HG03039 (cell line): ENCODE data around the gene EFHC1.
"Not testable (repeated sequence)": the region's sequence is repeated elsewhere in the genome, so short reads cannot be mapped to it uniquely, and the experiment has no call there.

Experiments
- ATAC-seq: cut with Tn5 transposase; IDR thresholded peaks from one replicate; pipeline ENCODE4 v1.9.1; 2021; ENCODE audit warnings: mild to moderate bottlenecking, moderate library complexity; ENCODE audit not compliant: unreplicated experiment

Gene EFHC1

DNA sequence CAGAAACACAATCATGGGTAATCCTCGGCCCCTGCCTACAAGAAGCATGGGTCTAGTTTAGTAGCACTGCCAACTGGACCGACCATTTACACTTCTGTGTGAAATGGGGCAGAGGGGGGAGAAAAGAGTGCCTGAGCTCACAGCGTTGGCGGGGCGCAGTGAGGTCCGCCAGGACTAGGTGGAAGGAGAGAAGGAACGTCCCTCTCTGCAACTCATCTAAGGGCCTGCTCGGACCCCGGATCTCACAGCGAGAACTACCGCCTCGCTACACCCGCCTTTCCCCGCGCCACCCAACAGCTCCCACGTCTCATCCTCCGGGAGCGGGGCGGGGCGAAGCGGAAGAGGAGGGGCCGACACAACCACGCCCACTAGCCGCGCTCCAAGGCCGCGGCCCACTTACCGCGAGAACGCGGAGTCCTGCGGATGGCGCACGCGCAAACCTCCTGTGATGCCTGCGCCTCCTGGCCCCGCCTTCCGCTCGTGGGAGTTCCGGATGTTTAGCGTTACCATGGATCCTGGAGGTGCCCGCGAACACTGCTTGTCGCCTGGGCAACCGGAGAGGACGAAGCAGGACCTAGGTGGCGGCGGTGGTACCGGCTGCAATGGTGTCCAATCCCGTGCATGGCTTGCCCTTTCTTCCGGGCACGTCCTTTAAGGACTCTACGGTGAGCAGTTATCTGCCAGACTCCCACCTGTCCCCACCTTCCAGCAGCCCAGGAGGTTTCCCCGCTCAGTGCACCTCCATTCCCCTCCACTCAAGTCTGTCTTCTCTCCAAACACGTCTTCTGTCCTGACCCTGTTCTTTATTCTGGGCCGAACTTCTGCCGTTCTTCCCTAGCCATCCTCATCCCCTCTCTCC is at the start of gene EFHC1:
TSS of gene EFHC1 (plus strand) at position 534 of the 859 bp plus-strand sequence. CDS start at position 603, 69 bp downstream.
- ATAC-seq, result peak; percentile 93

DNA sequence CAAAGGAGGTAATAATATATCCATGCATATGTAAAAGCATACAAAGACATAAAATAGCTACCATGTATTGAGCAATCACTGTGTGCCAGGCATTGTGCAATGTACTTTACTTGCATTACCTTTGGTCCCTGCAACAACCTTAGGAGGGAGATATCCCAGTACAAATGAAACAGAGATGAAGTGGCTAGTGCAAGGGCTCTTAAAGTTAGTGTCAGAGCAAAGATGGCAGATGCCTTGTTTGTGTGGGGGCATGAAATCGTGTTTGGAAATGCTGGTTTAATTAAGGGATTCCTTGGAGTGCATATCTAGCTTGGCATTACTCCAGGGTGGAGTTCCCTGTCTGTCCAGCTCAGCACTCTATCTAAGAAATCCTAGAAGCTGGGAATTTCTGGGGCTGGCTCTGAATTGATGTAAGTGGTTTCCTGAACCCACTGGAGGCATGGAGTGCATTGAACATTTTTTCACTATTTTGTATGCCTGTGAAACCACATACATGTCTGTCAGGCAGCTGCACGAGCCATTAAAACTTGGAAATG is 48.4 kb upstream of the EFHC1 start:
- ATAC-seq, result no peak

DNA sequence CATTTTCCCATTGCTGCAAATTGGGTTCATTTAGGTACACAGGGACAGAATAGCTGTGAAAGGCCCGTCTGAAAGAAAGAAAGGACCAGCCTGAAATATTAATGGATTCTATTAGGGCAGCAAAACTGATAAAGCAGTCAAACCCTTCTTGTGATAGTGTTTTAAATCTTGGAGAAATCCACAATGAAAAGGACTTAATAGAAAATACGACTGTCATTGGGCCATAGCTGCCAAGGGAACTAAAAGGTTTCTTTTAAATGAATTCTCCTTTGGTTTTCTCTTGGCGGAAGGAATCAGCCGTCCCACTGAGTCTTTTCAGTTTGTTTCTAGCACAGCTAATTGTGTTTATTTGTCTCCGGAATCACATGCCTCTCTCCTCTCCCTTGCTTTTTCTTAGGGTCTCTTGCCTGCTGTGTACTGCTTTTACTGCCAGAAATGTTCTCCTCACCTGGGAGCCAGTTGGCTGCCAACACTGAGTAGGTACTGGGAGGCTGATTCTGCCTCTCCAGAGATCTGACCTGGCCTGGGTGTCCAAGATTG is 46.9 kb upstream of the EFHC1 start:
- no peak for ATAC-seq

- no peak for ATAC-seq
Observed at GRCh38 chr6:52374247-52374646, 45.9 kb upstream of the EFHC1 start.

DNA sequence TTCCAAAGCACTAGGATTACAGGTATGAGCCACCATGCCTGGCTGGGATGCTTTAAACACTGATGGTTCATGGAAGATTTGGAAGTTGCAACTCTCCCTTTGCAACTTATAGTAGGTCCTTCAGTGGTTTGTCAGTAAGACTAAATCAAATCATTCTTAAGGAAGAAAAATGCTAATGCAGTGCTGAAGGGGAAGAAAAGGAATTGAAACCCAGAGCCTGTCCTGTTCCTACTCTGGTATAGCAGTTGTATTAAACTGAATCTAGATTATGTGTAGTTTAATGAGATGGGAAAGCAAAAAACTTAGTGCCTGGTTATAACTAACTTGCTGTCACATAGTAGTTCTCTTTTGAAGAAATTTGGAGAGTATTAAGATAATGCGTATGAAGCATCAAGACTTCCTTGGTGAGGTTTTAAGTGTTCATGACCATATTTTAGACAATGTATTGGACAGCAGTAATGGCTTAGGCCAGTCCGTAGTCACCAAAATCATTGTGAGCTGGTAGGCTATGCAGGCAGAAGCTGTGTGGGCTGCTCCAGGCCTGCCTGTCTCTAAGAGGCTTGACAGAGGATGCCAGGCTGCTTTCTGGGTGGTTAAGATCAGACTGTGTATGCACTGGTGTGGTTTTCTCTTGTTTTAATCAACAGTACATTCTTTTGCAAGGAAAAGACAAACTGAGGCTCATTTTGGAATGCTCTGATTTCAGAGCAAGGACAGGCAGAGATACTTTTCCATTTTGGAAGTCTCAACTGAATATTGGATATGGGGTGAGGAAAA is 44.2 kb upstream of the EFHC1 start:
- ATAC-seq, result no peak

DNA sequence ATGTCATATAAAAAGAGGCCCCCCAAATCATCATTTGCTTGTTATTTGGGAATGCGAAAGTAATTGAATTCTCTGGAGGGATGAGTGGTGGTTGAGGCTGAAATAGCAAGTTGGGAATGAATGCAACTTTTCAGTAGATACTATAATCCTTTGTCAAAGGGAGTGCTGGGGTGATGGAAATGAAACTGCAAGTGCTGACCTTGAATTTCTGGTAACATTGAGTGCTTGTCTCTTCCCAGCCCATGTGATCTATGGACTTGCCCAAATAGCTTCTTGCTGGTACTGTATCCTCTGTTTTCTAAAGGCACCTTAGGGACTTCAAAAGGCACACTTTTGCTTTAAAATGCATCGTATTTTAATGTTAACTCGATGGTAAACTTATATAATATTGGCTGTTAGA is 43.4 kb upstream of the EFHC1 start:
- ATAC-seq, result no peak

- ATAC-seq, result no peak
Observed at GRCh38 chr6:52377538-52378221, 42.5 kb upstream of the EFHC1 start.

- ATAC-seq, result no peak
Observed at GRCh38 chr6:52381249-52381648, 38.9 kb upstream of the EFHC1 start.

DNA sequence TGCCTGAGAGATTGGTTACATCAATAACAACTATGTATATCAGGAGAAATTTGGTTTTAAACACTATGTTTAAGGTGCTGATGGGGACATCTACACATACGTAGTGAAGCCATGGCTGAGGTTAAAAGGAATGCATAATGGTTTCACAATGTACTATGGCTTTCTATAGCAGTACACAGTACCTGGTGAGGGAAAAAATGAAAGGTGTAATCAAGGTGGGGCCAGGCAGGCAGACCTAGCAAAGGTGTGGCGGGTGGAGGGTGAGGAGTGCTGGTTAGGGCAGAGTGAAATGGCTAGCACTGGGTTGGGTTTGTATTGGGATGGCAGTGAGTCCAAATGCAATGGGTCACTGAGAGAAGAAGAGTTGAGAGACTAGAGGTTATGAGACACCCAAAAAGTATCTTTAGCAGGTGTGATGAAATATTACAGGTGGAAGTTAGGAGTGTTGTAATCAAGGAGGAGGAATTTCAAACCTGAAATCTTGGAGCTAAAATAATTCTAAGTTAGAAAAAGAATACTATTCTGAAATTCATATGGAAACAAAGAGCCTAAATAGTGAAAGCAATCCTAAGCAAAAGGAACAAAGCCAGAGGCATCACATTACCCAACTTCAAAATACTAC is 35.9 kb upstream of the EFHC1 start:
- no peak for ATAC-seq

GRCh38 chr6:52385074-52385473 is 35.1 kb upstream of the EFHC1 start:
- ATAC-seq, result no peak

- not testable (repeated sequence) for ATAC-seq
Observed at GRCh38 chr6:52388119-52388518, 32.0 kb upstream of the EFHC1 start.

- ATAC-seq, result no peak
Observed at GRCh38 chr6:52388790-52389189, 31.4 kb upstream of the EFHC1 start.

GRCh38 chr6:52389264-52389625 is 30.9 kb upstream of the EFHC1 start:
- ATAC-seq, result no peak

DNA sequence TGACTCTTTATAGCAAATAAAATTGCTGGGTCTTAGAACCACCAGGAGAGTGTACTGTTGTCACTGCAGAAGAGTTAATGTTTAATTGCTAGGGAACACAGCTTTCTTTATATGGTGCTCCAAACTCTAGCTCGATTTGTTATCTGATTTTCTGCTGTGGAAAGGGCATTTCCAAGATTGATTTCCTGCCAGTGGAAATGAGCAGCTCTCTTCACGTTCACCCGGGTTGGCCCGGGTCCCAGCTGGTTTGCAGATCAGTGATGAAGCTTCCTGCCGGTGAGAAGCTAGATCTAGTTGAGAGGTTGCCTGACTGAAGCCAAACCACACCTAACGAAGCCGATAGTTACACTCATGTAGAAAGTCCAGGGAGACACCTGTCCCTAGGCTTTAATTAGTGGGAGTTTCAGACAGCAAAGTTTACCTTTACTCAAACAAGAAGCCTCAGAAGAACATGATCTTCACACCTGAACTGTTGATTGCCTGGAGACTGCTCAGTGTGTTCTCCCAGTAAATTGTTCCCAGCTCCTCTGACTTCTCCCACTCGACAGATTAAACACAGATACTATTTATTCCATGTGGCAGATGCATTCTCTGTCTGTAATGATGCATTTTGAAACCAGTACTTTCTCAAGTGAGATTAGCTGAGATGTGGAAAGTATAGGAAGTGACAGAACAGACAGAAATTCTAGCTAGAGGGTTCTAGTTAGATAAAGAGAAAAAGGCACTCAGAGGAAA is 30.3 kb upstream of the EFHC1 start:
- ATAC-seq, result peak; percentile 65

DNA sequence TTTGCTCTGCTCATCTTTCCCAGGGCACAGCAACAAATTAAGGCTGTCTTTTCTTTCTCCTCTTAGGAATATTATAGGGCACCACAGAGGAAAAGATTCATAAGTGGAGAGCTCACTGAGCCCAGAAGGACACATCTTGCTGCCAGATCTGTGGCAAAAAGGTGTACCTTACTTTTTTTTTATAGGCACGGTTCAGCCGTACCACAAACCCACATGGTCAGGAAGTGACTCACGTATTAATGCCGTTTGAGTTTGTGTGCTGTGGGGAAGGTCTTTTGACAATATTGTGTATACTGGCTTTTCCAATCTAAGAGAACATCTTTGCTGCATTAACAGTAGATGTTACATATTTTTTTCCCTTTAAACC is 29.8 kb upstream of the EFHC1 start:
- peak; percentile 32 for ATAC-seq

DNA sequence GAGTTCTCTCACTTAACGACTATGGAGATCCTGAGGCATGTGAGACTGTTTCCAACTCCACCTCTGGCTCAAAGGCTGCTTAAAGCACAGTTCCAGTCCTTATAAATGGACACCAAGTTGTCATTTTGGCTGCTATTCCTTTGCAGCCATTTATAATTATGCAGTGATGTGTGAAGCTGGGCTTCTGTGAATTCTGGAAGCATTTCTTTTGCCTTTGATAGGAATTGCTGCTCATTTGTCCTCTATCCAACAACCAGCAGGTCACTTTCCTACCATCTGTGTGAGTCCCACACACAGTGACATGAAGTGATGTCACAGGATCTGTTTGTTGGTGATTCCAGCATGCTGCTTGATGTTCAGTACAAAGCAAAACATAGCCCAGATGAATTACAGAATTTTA is 28.5 kb upstream of the EFHC1 start:
- ATAC-seq, result no peak

DNA sequence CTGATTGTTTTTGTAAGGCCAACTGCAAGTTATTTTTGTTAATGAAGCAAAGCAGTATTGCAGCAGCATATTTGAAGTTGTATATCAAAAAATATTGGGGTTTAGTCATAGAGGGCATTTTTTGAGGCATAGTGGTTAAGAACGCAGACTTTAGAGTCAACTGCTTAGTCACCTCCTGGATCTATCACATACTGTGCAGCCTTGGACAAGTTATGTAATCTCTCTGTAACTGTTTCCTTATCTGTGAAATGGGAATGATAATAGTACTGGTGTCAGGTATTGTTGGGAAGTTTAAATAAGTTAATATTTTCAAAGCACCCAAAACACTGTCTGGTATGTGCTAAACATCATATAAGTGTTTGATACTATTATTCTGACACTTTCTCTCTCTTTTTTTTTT is 27.2 kb upstream of the EFHC1 start:
- ATAC-seq, result no peak

DNA sequence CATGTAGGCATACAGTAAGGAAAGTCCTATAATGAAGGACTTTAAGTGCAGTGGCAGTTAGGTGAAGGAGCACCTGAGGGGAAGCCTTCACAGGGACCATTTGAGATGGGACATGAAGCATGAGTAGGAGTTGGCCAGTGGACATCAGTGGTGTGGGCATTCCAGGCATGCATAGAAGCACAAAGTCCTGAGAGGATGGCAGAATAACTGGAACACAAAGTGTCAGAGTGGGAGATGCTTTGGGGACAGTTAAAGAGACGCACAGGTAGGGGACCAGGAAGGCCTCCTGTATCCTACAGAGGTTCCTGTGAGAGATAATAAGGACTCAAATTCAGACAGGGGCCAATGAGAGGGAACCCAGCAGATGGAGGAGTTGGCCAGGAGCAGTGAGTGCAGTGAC is 26.4 kb upstream of the EFHC1 start:
- no peak for ATAC-seq

DNA sequence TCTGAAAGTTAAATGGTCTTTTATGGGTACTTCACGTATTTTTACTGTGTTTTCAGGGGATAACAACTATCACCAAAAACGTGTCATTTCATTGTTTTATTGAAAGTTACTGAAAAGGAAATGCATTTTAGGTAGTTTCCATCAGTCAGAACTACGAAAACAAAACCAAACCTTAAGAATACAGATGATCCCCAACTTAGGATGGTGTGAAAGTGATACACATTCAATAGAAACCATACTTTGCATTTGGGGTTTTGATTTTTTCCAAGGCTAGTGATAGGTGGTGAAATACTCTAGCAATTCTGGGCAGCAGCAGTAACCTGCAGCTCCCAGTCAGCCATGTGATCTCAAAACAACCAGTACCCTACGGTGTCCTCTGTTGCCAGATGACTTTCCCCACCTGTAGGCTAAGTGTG is 25.9 kb upstream of the EFHC1 start:
- peak; percentile 48 for ATAC-seq

- no peak for ATAC-seq
Observed at GRCh38 chr6:52395969-52396368, 24.2 kb upstream of the EFHC1 start.
